Activated effector memory CD4-positive, alpha-beta T cell treated with Interleukin-2 at 50 U/mL for 16 hours (primary cell): Measurements from ENCODE around the gene AP1M1.
A peak's percentile ranks its signal among the peaks of the same experiment; 100 is the strongest.

Source experiments
- DNase-seq: peaks from one replicate; pipeline ENCODE4 v3.0.0-alpha.2; 2020

Gene AP1M1

DNA sequence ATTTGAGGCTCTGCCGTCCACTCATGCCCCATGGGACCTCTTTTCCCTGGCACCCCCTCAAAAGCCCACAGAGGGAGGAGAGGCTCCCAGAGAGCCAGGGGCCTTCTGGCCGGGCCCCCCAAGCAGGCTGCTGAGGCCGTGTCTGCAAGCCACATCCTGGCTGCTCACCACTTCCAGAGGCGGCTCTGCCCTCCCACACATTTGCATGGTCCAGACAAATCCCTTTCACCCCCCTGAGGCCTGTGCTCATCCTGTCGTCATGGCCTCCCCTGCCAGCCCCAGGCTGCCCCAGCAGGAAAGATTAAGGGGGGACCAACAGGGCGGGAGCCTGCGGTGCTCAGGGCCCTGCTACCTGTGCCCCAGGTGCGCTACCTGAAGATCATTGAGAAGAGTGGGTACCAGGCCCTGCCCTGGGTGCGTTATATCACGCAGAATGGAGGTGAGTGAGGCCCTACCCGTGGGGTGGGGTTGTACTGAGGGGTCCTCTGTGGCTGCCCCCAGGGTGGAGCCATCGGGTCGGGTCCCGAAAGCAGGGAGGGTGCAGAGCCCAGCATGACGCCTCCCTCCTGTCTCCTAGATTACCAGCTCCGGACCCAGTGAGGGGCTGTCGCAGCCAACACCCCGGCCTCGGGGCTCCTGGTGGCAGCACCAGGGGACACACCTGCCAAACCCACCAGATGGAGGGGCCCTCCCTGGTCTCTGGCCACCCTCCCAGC, 36.3 kb downstream of the AP1M1 start:
- DNase-seq: no peak

DNA sequence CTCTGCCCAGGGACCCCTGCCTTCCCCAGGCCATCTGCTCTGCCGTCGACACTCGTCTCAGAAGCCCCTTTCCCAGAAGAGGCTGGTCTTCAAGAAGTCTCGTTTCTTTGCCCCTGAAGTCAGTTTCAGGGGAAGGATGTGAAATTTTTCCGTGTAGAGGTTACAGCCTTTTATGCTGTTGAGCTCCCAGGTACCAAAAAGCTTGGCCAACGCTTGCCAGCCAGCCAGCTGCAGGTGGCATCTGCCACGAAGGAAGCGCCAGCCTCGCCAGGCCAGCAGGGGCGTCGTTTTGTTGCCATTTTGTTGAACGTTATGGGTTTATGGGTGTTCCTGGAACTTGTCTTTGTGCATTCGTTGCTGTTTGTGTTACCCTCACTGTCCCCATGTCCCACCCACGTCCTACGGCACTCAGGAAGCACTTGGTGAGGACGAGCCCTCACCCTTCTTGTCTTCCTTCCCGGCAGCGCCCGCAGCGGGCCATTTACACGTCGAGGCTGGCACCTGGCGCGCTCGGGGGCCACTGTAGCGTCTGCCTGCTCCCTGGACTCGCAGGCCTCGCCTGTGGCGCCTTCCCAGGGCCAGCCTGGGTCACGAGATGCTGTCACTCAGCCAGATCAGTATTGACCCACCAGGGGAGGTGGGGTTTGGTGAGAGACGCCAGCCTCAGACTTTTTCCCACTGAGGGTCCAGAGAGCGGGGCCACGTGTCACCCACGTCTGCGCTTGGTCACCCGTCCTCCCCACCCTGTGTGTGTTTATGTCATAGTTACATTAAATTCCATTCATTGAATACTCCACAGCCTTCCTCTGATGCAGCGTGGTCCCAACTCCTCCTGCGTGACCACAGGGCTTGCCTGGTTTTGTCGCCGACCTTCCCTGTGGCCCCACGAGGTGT, 37.1 kb downstream of the AP1M1 start:
- DNase-seq: no peak

GRCh38 chr19:16235811-16236652, 38.3 kb downstream of the AP1M1 start:
- DNase-seq: no peak

DNA sequence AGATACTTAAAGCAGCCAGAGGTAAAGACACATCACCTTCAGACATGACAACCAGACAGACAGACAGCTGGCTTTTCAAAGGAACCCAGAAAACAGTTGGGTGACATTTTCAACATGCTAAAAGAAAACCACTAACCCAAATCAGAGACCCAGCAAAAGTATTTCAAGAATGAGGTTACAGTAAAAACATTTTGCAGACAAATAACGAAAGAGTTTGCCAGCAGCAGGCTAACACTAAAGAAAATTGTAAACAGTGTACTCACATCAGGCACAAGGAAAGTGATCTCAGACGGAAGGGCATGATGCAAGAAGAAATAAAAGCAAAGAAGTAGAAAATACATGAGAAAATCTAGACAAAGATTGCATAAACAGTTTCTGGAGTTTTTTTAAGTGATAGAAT, 46.4 kb downstream of the AP1M1 start:
- no peak for DNase-seq

GRCh38 chr19:16247353-16248182, 49.9 kb downstream of the AP1M1 start:
- peak; percentile 69 for DNase-seq

DNA sequence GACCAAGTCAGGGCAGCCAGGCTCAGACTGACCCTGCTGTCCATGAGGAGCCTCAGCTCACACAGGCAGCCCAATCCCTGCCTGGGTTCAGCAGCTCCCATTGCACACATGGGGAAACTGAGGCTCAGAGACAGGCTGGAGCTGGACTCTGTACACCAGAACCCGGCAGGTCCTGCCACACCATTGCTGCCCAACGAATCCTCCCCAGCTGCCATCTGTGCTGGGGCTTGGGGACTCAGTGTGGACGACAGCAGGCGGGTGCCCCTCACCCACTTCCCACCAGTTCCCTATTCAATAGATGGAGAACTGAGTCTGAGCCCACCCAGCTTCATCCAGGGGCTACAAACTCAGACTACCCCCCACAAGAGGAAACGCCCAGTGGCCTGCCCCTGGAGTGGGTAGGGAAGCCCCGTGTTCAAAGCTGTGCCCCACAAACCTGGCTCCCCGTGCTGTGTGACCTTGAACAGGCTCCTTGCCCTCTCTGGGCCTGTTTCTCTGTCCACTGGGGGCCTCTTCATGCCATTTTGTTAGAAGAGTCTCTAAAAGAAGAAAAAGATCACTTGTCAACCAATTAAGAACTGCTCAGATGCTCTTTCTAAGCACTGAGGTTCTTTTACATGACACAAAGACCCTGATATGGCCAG, 50.8 kb downstream of the AP1M1 start:
- DNase-seq: no peak

- no peak for DNase-seq
Observed at GRCh38 chr19:16249826-16250404, 52.2 kb downstream of the AP1M1 start.

GRCh38 chr19:16252459-16253205, 54.9 kb downstream of the AP1M1 start:
- DNase-seq: no peak

DNA sequence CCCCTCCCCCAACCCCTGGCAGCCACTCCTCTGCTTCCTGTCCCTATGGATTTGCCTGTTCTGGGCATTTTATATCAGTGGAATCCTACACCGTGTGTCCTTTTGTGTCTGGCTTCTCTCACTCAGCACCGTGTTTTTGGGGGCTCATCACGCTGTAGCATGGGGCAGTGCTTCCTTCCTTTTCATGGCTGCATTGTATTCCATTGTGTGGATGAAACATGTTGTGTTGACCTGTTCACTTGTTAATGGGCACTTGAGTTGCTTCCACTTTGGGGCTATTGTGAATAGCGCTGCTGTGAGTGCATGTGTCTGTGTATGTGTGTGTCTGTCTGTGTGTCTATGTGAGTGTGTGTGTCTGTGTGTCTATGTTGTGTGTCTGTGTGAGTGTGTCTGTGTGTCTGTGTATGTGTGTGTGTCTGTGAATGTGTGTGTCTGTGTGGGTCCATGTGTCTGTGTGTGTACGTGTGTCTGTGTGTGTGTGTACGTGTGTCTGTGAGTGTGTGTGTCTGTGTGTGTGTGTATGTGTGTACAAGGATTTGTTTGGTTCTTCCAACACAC, 57.2 kb downstream of the AP1M1 start:
- no peak for DNase-seq

GRCh38 chr19:16257509-16258002, 59.8 kb downstream of the AP1M1 start:
- DNase-seq: no peak

DNA sequence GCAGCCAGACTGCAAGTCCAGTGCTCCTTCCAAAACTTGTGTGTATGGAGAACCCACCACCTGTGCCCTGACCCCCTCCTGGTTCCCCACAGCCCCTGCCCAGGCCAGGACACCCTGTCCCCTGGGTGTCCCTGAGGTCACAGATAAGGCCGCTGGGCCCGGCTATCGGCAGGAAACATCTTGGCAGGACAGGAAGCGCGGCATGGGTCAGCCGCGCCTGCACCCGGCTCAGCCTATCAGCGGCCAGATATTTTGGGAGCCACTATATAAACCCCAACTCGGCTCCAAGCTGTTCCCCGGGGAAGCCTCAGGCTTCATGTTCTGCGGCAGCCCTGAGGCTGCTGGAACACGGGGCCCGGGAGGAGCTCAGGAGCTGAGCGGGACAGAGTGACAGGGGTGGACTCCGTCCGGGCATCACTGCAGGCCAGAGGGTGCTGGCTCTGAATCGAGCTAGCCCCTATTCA, 60.8 kb downstream of the AP1M1 start:
- no peak for DNase-seq

GRCh38 chr19:16259385-16260159, 61.9 kb downstream of the AP1M1 start:
- DNase-seq: no peak

DNA sequence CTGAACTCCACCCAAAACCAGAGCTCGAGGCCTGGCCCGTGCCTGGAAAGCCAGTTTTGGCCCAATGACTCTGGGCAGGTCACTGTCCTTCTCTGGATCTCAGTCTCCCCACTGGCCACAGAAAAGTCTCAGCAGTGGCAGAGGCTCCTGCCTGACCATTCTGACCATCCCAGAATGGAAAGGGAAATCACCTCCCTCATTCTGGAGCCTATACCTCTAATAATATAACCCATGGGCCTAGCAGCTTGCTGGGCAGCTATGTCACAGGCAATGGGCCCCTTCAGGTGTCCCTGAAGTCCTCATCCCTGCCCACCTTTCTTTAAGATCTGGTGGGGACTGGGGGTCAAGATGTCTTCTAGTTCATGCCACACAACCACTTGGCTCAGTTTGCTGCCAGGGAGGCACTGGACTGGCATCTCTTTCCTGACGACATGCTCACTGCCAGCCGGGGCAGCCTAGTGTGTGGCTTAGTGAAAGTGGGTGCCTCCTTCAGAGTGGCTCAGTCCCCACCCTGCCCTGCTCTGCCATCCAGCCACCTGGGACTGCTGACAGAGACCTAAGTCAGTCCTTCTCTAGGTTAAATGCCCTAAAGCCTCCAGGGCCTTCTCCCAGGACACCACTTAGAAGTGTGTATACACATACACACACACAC, 62.6 kb downstream of the AP1M1 start:
- DNase-seq: no peak

- DNase-seq: no peak
Observed at GRCh38 chr19:16260812-16261161, 63.1 kb downstream of the AP1M1 start.

DNA sequence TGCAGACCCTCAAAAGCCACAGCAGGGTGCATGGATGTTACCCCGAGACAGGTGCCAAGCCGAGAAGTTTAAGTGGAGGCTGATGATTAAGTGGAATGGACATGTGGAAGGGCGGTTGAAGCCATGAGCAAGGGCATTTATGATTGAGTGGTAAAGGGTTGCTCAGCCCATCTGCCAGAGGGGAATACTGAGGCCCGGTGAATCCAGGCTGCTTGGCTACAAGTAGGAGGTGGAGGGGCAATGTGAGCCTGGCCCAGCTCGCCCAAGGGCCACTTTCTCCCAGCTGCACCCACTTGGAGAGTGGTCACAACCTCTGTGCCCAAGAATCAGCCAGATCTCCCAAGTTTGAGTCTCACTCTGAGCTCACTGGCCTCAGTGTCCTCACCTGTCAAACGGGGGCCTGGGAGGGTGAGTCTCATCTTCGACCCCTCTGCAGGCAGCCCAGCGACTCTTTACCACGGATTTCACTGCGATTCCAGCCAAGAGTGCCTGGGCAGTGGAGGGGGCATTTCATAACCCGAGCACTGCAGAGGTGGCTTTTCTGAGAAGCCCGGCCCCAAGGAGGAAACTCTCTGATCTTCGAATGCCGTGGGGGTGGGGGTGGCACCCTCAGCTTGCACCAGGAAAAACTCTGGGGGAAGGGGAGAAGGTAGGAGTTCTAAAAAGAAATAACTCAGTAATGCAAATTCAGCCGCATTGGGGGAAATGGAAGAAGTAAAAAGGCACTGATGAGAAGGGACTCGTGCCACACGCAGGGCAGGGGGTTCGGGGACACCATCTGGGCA, 64.1 kb downstream of the AP1M1 start:
- no peak for DNase-seq

DNA sequence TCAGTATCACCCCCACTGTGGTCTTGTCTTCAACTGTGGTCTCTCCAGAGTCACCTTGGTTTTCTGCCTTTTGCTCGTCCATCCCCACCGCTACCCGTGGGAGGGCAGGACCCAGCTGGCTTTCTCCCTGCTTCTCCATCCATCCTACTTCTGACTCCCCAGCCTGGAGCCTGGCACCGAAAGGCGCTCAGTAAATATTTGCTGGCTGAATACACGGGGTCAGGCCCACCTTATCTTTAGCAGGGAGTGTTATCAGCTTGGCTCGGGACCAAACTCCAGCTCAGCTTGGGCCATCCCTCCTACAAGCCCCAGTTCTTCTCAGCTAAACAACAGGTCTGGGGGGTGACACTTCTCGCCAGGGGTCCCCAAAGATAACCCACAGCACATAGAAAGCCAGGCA, 64.9 kb downstream of the AP1M1 start:
- DNase-seq: no peak

GRCh38 chr19:16263141-16263761, 65.5 kb downstream of the AP1M1 start:
- no peak for DNase-seq
